KMS-11 (cell line): Measurements from ENCODE around the gene RALGPS1.
"Not testable (repeated sequence)": the region's sequence is repeated elsewhere in the genome, so short reads cannot be mapped to it uniquely, and the experiment has no call there.

Experiments
- H2AFZ ChIP-seq: fragments of 200-600 bp; sonication (generic); 2 replicates; pipeline ENCODE4 v1.6.1; 2016; ENCODE audit warnings: antibody characterized with exemption, mixed run types, low read depth
- H3K27ac ChIP-seq: fragments of 200-600 bp; sonication (generic); 2 replicates; pipeline ENCODE4 v1.6.1; 2016; ENCODE audit warnings: mild to moderate bottlenecking, mixed run types
- H3K27me3 ChIP-seq: fragments of 200-600 bp; sonication (generic); 2 replicates; pipeline ENCODE4 v1.6.1; 2017; ENCODE audit warnings: mild to moderate bottlenecking, low read depth, mixed run types, moderate library complexity; ENCODE audit not compliant: insufficient read depth
- H3K36me3 ChIP-seq: fragments of 200-600 bp; sonication (generic); 2 replicates; pipeline ENCODE4 v1.6.1; 2017; ENCODE audit warnings: mild to moderate bottlenecking, mixed run types; ENCODE audit not compliant: insufficient read depth
- H3K4me1 ChIP-seq: fragments of 200-600 bp; sonication (generic); 2 replicates; pipeline ENCODE4 v1.6.1; 2016; ENCODE audit warnings: mild to moderate bottlenecking, low read depth, mixed run types; ENCODE audit not compliant: poor library complexity, severe bottlenecking
- H3K4me2 ChIP-seq: fragments of 200-600 bp; sonication (generic); 2 replicates; pipeline ENCODE4 v1.7.0; 2016; ENCODE audit warnings: mild to moderate bottlenecking, mixed run types
- H3K4me3 ChIP-seq: fragments of 200-600 bp; sonication (generic); IDR thresholded peaks from 2 replicates; pipeline ENCODE4 v1.6.1; 2017; ENCODE audit warnings: low read depth, low read length, mixed read lengths; ENCODE audit not compliant: insufficient read depth
- H3K79me2 ChIP-seq: fragments of 200-600 bp; sonication (generic); 2 replicates; pipeline ENCODE4 v1.6.1; 2016; ENCODE audit warnings: low read depth, mixed run types; ENCODE audit not compliant: insufficient read depth
- H3K9ac ChIP-seq: fragments of 200-600 bp; sonication (generic); 2 replicates; pipeline ENCODE4 v1.6.1; 2016; ENCODE audit warnings: mild to moderate bottlenecking, mixed run types
- H4K20me1 ChIP-seq: fragments of 200-600 bp; sonication (generic); 2 replicates; pipeline ENCODE4 v1.6.1; 2016; ENCODE audit warnings: mild to moderate bottlenecking, mixed run types; ENCODE audit not compliant: insufficient read depth
- CTCF ChIP-seq: fragments of 200-600 bp; sonication (generic); conservative IDR thresholded peaks from 2 replicates; pipeline ENCODE4 v1.6.1; 2017; ENCODE audit warnings: low read depth, mild to moderate bottlenecking, antibody characterized with exemption, low read length, moderate library complexity, mixed read lengths

The RALGPS1 gene

GRCh38 chr9:127144670-127145445 is 230.3 kb downstream of the RALGPS1 start:
- Histone ChIP-seq H3K27me3 (no peaks in the 10 kb centered on the region), H3K79me2 (no peaks in the 10 kb centered on the region), H2AFZ (no peak overlapping the region), H3K9ac (no peak overlapping the region), H3K36me3 (no peaks in the 10 kb centered on the region), H3K4me1 (peaks cover 3% of the 10 kb centered on the region), H3K4me2 (no peak overlapping the region), H3K27ac (no peak overlapping the region), H4K20me1 (no peaks in the 10 kb centered on the region), H3K4me3 (no peak overlapping the region)
- TF ChIP-seq CTCF: no peak

- not testable (repeated sequence) for H3K4me2 ChIP-seq, H2AFZ ChIP-seq, H4K20me1 ChIP-seq, H3K4me1 ChIP-seq, H3K9ac ChIP-seq, H3K27me3 ChIP-seq, H3K27ac ChIP-seq, H3K4me3 ChIP-seq, H3K36me3 ChIP-seq, H3K79me2 ChIP-seq
Measured at GRCh38 chr9:127146841-127147240, 232.3 kb downstream of the RALGPS1 start.

GRCh38 chr9:127147251-127147650 is 232.7 kb downstream of the RALGPS1 start:
- Histone ChIP-seq H2AFZ (no peak overlapping the region), H3K27me3 (no peaks in the 10 kb centered on the region), H3K4me2 (no peak overlapping the region), H3K4me3 (no peak overlapping the region), H4K20me1 (no peaks in the 10 kb centered on the region), H3K9ac (no peak overlapping the region), H3K79me2 (no peaks in the 10 kb centered on the region), H3K4me1 (peaks cover 3% of the 10 kb centered on the region), H3K27ac (no peak overlapping the region), H3K36me3 (no peaks in the 10 kb centered on the region)
- TF ChIP-seq CTCF: no peak

- no peak for TF ChIP-seq CTCF
- no peak overlapping the region for H3K4me2 ChIP-seq
- peaks cover 3% of the 10 kb centered on the region for H3K4me1 ChIP-seq
- H3K9ac ChIP-seq: no peak overlapping the region
- H3K27ac ChIP-seq: no peak overlapping the region
- no peak overlapping the region for H3K4me3 ChIP-seq
- H2AFZ ChIP-seq: no peak overlapping the region
- no peaks in the 10 kb centered on the region for H3K36me3 ChIP-seq
- no peaks in the 10 kb centered on the region for H3K27me3 ChIP-seq
- no peaks in the 10 kb centered on the region for H4K20me1 ChIP-seq
- H3K79me2 ChIP-seq: no peaks in the 10 kb centered on the region
Measured at GRCh38 chr9:127148014-127148413, 233.4 kb downstream of the RALGPS1 start.

- H3K4me2 ChIP-seq: no peak overlapping the region
Measured at GRCh38 chr9:127149010-127149409, 234.4 kb downstream of the RALGPS1 start.

More at GRCh38 chr9:127149010-127149409, 234.4 kb downstream of the RALGPS1 start:
- Histone ChIP-seq H3K27ac (no peak overlapping the region), H3K4me3 (no peak overlapping the region), H4K20me1 (no peaks in the 10 kb centered on the region), H2AFZ (no peak overlapping the region), H3K79me2 (no peaks in the 10 kb centered on the region), H3K9ac (no peak overlapping the region), H3K27me3 (no peaks in the 10 kb centered on the region), H3K36me3 (no peaks in the 10 kb centered on the region), H3K4me1 (peaks cover 5% of the 10 kb centered on the region)
- no peak for TF ChIP-seq CTCF
